Activated gamma-delta T cell treated with anti-CD3 and anti-CD28 coated beads, Interleukin-2, amount 50 U/mL, for 16 hours (primary cell): ENCODE measurements around the gene SPN.
"Not testable (repeated sequence)": the region's sequence is repeated elsewhere in the genome, so short reads cannot be mapped to it uniquely, and the experiment has no call there.

Experiments used
- DNase-seq: peaks from one replicate; pipeline ENCODE4 v3.0.0-alpha.2; 2020; ENCODE audit warnings: low read depth

SPN gene

DNA sequence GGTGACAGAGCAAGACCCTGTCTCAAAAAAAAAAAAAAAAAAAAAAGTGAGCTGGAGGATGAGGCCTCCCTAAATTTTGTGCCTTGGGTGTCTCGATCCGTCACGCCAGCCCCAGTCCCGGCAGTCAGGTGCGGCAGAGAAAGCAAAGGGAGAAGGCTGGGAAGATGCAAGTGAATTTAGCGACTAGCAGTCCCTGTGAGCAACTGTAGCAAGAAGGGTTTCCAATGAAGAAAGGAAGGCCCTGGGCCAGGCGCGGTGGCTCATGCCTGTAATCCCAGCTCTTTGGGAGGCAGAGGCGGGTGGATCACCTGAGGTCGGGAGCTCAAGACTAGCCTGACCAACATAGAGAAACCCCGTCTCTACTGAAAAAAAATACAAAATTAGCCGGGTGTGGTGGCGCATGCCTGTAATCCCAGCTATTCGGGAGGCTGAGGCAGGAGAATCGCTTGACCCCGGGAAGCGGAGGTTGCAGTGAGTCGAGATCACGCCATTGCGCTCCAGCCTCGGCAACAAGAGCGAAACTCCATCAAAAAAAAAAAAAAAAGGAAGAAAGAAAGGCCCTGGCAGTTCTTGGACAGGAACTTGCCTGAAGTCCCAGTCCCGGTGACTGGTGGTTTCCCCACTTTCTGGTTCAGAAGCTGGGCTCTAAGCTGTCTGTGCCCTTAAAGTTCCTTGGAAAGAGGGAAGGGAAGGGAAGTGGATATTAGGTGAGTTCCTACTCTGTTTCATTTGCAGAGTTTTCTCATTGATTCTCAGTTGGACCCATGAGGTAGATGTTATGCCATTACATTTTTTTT, 14.1 kb downstream of the SPN start:
- DNase-seq: no peak

DNA sequence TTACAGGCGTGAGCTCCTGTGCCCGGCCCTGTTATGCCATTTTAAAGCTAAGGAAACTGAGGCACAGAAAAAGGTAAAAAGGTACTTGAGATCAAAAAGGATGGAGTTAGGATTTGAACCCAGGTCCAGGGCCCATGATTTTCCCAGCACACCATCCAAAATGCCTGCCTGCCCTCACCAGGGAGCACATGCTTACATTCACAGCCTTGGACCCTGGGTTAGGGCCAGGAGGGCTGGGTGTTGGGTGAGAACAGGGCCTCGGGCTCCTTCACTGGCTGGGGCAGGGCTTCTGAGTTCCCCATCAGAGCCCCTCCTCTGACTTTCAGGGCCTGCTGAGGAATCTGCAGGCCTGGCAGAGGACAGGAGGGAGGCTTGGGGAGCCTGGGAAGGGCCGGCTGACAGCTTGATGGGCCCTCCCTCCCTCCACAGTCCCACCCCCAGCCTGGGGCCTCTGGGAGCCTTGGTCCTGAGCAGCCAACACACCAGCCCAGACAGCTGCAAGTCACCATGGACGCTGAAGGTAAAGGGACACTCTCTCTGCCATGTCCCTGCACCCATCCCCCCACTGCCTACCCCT, 15.7 kb downstream of the SPN start, which contains the start of gene QPRT:
Gene QPRT (plus strand): TSS at position 490 of the 577 bp plus-strand sequence. CDS start 18 bp downstream, at position 508.
- no peak for DNase-seq

DNA sequence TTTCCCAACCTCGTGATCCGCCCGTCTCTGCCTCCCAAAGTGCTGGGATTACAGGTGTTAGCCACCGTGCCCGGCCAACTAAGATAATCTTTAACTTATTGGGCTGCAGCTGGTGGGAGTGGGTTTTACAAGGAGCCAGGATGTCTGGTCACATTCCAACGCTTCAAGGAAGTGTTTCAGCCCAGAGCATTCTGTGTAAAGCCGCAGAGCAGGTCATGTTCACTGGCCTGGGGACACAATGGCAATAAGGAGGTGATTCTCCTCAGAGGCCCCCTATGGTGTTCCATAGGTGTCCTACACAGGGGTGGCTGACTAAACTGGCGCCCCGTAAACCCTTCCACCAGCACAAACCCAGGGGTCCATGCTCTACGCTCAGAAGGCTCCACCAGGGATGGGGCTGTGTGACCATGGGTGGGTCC, 17.1 kb downstream of the SPN start:
- no peak for DNase-seq

GRCh38 chr16:29683543-29684090, 20.6 kb downstream of the SPN start:
- DNase-seq: no peak

GRCh38 chr16:29684679-29685078, 21.6 kb downstream of the SPN start:
- DNase-seq: no peak

DNA sequence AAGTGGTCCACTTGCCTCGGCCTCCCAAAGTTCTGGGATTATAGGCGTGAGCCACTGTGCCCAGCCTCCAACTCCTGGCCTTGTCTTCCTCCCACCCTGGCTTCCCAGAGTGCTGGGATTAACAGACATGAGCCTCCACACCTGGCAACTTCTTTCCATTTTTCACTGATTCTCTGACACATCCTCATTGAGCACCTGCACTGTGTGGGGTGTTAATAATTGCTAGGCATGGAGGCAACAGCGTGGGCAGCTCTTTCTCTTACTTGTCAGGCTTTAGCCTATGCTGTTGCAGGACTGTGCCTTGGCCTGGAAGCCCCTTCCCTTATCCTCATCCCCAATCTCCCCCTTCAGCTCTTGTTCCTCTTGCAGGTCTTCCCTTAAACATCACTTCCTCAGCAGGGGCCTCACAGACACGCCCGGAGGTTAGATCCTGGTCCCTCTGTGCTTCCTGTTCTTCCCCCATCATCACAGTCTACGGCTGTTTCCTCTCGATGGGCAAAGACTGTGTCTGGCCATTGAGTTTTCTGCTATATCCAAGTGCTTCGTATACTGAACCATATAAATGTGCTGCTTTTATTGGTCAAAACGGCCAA, 23.8 kb downstream of the SPN start:
- DNase-seq: no peak

DNA sequence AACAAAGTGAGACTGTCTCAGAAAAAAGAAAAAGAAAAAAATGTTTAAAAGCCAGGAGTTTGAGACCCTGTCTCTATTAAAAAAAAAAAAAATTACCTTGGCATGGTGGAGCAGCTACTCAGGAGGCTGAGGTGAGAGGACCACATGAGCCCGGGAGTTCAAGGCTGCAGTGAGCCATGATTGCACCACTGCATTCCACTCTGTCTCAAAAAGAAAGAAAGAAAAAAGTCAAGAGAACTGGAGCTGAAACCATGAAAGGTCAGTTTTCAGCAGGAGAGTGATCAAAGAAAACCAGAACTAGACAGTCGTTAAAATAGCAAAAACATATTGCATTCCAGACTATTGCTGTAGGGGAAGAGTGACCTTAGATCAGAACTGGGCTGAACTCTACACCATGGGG, 24.7 kb downstream of the SPN start:
- DNase-seq: no peak

GRCh38 chr16:29688172-29688571, 25.1 kb downstream of the SPN start:
- no peak for DNase-seq

DNA sequence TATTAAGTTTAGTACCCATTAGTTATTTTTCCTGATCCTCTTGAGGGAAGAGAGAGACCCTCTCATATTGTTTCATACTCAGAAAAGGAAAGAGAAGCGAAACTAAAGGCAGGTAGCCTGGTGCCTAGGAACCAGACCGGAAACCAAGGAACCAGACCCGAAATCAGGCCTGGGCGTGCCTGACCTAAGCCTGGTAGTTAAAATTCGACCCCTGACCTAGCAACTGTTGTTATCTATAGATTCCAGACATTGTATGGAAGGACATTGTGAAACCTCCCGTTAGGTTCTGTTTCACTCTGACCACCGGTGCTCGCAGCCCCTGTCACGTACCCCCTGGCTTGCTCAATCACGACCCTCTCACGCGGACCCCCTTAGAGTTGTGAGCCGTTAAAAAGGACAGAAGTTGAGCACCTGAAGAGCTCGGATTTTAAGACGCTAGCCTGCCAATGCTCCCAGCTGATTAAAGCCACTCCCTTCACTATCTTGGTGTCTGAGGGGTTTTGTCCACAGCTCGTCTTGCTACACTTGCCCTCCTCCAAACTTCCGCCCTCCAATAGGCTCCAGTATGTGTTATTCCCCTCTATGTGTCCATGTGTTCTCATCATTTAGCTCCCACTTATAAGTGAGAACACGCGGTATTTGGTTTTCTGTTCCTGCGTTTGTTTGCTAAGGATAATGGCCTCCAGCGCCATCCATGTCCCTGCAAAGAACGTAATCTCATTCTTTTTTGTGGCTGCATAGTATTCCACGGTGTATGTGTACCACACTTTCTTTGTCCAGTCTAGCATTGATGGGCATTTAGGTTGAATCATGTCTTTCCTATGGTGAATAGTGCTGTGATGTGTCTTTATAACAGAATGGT, 26.7 kb downstream of the SPN start:
- DNase-seq: not testable (repeated sequence)

DNA sequence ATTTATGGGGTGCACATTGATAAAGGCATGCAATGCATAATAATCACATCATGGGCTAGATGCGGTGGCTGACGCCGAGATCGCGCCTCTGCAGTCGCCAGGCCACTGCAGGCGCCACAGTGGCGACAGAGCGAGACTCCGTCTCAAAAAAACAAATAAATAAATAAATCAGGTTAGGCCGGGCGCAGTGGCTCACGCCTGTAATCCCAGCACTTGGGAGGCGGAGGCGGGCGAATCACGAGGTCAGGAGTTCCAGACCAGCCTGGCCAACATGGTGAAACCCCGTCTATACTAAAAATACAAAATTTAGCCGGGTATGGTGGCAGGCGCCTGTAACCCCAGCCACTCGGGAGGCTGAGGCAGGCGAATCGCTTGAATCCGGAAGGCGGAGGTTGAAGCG, 29.6 kb downstream of the SPN start:
- not testable (repeated sequence) for DNase-seq

DNA sequence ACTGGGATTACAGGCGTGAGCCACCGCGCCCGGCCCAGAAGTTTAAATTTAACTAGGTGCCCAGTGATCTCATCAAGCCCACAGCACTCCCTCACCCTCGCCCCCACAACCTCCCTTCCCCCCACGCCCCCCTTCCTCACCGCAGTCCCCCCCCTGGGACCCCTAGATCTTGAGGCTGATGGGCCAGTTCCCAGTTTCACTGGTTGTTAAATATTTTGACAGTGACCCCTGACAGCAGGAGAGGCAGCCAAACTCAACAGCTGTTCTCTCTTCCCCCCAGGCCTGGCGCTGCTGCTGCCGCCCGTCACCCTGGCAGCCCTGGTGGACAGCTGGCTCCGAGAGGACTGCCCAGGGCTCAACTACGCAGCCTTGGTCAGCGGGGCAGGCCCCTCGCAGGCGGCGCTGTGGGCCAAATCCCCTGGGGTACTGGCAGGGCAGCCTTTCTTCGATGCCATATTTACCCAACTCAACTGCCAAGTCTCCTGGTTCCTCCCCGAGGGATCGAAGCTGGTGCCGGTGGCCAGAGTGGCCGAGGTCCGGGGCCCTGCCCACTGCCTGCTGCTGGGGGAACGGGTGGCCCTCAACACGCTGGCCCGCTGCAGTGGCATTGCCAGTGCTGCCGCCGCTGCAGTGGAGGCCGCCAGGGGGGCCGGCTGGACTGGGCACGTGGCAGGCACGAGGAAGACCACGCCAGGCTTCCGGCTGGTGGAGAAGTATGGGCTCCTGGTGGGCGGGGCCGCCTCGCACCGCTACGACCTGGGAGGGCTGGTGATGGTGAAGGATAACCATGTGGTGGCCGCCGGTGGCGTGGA, 31.5 kb downstream of the SPN start:
- no peak for DNase-seq

- not testable (repeated sequence) for DNase-seq
Observed at GRCh38 chr16:29695675-29696074, 32.6 kb downstream of the SPN start.

DNA sequence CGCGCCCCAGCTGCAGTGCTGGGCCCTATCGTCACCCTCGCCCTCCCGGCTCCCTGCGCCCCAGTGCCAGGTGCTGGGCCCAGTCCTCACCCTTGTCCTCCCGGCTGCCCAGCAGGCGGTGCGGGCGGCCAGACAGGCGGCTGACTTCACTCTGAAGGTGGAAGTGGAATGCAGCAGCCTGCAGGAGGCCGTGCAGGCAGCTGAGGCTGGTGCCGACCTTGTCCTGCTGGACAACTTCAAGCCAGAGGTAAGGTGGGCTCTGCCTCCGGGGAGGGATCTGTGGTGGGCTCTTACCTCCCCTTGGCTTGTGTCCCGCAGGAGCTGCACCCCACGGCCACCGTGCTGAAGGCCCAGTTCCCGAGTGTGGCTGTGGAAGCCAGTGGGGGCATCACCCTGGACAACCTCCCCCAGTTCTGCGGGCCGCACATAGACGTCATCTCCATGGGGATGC, 33.9 kb downstream of the SPN start:
- no peak for DNase-seq

GRCh38 chr16:29697391-29697790, 34.3 kb downstream of the SPN start:
- no peak for DNase-seq

- DNase-seq: no peak
Observed at GRCh38 chr16:29698042-29698441, 35.0 kb downstream of the SPN start.

DNA sequence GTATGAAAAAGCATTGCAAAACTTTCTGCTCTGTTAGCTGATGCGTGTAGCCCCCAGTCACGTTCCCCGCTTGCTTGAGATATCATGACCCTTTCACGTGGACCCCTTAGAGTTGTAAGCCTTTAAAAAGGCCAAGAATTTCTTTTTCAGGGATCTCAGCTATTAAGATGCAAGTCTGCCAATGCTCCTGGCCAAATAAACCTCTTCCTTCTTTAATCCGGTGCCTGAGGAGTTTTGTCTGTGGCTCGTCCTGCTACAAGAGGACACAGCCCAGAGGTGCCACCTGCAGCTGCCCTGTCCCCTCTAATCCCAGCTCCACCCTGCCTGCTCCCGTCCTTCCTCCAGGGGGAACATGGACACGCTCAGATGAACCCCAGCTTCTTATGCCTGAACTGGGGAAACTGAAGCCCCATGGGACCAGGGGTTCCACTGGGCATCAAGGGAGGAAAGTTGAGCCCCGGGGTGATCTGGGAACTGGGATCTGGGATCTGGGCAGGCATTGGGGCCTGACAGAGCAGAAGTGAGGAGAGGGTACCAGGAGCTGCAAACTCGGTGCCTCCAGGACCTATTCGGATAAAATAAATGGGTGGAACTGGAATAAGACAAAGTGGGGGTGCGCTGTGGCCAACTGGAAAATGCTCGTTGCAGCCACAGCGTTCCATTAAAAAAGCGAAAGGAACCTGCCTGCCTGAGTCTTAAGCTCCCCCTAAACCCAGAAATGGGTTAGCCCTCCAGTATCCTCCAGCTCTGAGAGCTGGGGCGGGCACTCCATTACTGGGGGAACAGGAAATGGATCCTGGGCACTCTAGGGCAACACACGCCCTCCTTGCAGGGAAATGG, 35.7 kb downstream of the SPN start:
- DNase-seq: no peak

- no peak for DNase-seq
Observed at GRCh38 chr16:29699324-29700219, 36.5 kb downstream of the SPN start.

DNA sequence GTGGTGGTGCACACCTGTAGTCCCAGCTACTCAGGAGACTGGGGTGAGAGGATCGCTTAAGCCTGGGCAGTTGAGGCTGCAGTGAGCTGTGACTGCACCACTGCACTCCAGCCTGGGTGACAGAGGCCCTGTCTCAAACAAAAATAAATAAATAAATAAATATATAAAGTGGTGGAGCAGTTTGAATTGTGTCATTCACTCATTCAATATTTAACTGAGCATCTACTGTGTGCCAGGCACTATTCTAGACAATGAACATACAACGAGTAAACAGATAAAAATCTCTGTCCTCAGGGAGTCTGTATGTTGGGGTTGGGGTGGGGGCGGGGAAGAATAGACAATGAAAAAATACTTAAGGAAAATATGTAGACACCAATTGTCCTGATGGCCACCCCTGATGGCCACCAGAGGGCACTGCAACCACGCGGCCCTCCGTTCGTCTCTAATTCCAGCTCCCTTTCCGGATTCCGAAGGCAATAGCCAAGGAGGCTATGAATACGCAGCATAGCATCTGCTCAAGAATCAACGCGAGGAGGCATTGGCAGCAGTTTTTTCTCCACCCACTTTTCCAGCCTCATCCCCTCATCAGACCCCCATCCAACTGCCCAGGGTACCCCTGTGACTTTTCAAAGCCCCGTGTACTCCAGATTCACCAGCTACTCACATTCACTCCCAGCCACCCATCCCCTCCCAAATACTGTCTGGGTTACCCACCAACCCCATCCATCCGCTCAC, 37.4 kb downstream of the SPN start:
- peak; percentile 65 for DNase-seq

GRCh38 chr16:29701214-29701555, 38.1 kb downstream of the SPN start:
- no peak for DNase-seq
